ENCODE measurements around the gene ZNF841. TPM values are rescaled to one million over a fixed set of nuclear protein-coding genes. Genes with fewer than 3 reads are reported as not detected.
A peak's percentile ranks its signal among the peaks of the same experiment; 100 is the strongest.

Gene ZNF841
- total and polyA plus RNA-seq, 2 of the 13 experiments (the other 11 are each of a cell fraction or from before 2014, with no cell fraction given): 6.2 to 14.2 TPM

DNA sequence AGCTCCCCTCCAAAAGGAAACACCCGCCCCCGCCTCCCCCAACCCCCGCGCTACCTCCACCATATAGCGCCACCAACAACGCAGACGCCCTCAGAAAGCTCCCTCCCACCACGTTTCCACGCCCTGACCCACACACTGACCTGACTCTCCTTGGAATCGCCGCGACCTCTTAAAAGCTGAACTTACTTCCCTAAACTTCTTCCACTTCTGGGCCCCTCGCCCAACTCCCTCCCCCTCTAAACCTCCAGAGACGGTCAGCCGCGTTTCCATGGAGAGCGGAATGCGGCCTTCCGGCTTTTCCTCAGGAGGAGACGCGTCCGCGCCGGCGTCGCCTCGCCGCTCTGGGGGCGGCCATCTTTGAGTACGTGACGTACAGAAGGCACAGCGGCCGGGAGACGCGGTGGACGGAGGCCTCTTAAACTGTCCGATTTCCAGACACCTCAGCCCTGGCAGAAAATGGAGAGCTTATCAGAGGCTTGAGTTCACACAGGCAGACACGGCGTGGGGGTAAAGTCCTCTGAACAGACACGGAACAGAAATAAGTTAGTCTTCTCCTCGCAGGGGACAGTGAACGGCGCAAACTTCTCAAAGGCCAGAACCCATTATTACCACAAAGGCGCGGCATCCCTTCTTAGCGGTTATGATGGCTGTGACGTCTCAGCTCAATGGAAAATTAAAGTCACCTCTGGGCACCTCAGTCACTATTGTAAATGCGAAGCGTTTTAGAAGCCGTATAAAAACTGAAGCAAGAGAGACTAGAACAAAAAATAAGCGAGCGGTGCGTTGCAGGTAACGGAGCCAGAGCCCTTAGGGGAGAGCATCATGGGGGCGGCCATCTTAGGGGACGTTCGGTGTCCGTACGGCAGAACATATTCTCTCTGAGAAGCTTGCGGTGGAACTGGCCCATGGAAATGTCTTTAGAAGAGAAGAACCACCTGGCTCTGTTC is 46.7 kb downstream of the ZNF841 start, which contains the start of gene ZNF432 (continued):
- TF ChIP-seq ZNF800 (CRISPR knock-in tag; IDR thresholded peaks at IDR 0.05) (no peak), ZSCAN31 (CRISPR knock-in tag; IDR thresholded peaks at IDR 0.05; ENCODE audit: low read depth) (no peak; the same call in 1 of the 2 replicates), ZNF891 (CRISPR knock-in tag; IDR thresholded peaks at IDR 0.05) (peak; percentile 54; the same call in 1 of the 2 replicates), PHF5A (CRISPR knock-in tag; IDR thresholded peaks at IDR 0.05; ENCODE audit: low read depth, unreplicated experiment) (no peak), ZBTB26 (CRISPR knock-in tag; IDR thresholded peaks at IDR 0.05; ENCODE audit: borderline replicate concordance) (0 out of 2 replicates have a peak, but pooled peaks have one; percentile 34), PHF20 (CRISPR knock-in tag; IDR thresholded peaks at IDR 0.05) (peak; percentile 76), DMAP1 (CRISPR knock-in tag; IDR thresholded peaks at IDR 0.05) (peak; percentile 86; the same call in 1 of the 2 replicates), ZNF180 (CRISPR knock-in tag; IDR thresholded peaks at IDR 0.05; ENCODE audit: borderline replicate concordance, low read depth) (no peak), SALL2 (CRISPR knock-in tag; IDR thresholded peaks at IDR 0.05) (no peak; the same call in 1 of the 2 replicates), NONO (IDR thresholded peaks at IDR 0.05) (no peak), NONO (CRISPR knock-in tag; conservative IDR thresholded peaks at IDR 0.05) (peak; percentile 47; the same call in 1 of the 2 replicates), KDM5B (CRISPR knock-in tag; IDR thresholded peaks at IDR 0.05; ENCODE audit: borderline replicate concordance) (peak; percentile 61; the same call in 1 of the 2 replicates), CBFB (CRISPR knock-in tag; IDR thresholded peaks at IDR 0.05) (0 out of 2 replicates have a peak, but pooled peaks have one; percentile 26), SMARCC2 (IDR thresholded peaks at IDR 0.05) (no peak), XRCC5 (optimal IDR thresholded peaks at IDR 0.05; ENCODE audit: low read length) (peak; percentile 63), PLSCR1 (CRISPR knock-in tag; IDR thresholded peaks at IDR 0.05; ENCODE audit: borderline replicate concordance) (no peak), AGO1 (IDR thresholded peaks at IDR 0.05; ENCODE audit: low read depth, low read length, poor library complexity, severe bottlenecking) (no peak), POGZ (CRISPR knock-in tag; IDR thresholded peaks at IDR 0.05) (peak; percentile 56; the same call in 1 of the 2 replicates), SPEN (CRISPR knock-in tag; IDR thresholded peaks at IDR 0.05; ENCODE audit: low read depth) (peak; percentile 76), ZSCAN5A (CRISPR knock-in tag; IDR thresholded peaks at IDR 0.05; ENCODE audit: borderline replicate concordance) (no peak), ATF3 (CRISPR knock-in tag; IDR thresholded peaks at IDR 0.05) (no peak), SOX6 (IDR thresholded peaks at IDR 0.05) (no peak), SOX6 (CRISPR knock-in tag; IDR thresholded peaks at IDR 0.05) (peak; percentile 19; the same call in 1 of the 2 replicates)

All from HepG2 (cell line).